Measurements from ENCODE around the gene PHLPP1.

PHLPP1 gene

GRCh38 chr18:62672600-62672999, 42.7 kb upstream of the PHLPP1 start:
- Histone ChIP-seq H3K9ac (ENCODE audit: low read length) (no peak overlapping the region), H3K27ac (ENCODE audit: low read length) (no peak overlapping the region), H3K4me1 (ENCODE audit: low read length) (no peaks in the 10 kb centered on the region), H3K79me2 (ENCODE audit: low read length) (no peaks in the 10 kb centered on the region), H2AFZ (ENCODE audit: low read length) (no peak overlapping the region), H4K20me1 (ENCODE audit: insufficient read depth, low read length) (no peaks in the 10 kb centered on the region), H3F3A (ENCODE audit: insufficient read depth, low read length) (no peaks in the 10 kb centered on the region), H3K9me3 (replicated peaks; ENCODE audit: insufficient read depth, low read length) (no peaks in the 10 kb centered on the region), H3K9me2 (replicated peaks; ENCODE audit: insufficient read depth, low read length) (no peaks in the 10 kb centered on the region), H3K27me3 (replicated peaks; ENCODE audit: insufficient read depth, low read length) (no peaks in the 10 kb centered on the region), H3K4me2 (ENCODE audit: low read depth, low read length) (no peak overlapping the region), H3K36me3 (replicated peaks; ENCODE audit: insufficient read depth, low read length) (no peaks in the 10 kb centered on the region), H3K4me3 (ENCODE audit: low read length) (no peak overlapping the region)
- DNase-seq: no peak
- TF ChIP-seq EZH2phosphoT487 (IDR thresholded peaks at IDR 0.05; ENCODE audit: low read length): no peak
- TF ChIP-seq EZH2 (optimal IDR thresholded peaks at IDR 0.05; ENCODE audit: low read depth, low read length): no peak
- TF ChIP-seq CTCF (IDR thresholded peaks at IDR 0.05; ENCODE audit: low read length): no peak

GRCh38 chr18:62678847-62679485, 36.4 kb upstream of the PHLPP1 start:
- no peak overlapping the region for H3K27ac ChIP-seq (ENCODE audit: low read length)
- no peak overlapping the region for H3K9ac ChIP-seq (ENCODE audit: low read length)
- no peaks in the 10 kb centered on the region for H3K9me2 ChIP-seq (replicated peaks; ENCODE audit: insufficient read depth, low read length)
- no peaks in the 10 kb centered on the region for H3F3A ChIP-seq (ENCODE audit: insufficient read depth, low read length)
- no peaks in the 10 kb centered on the region for H3K4me1 ChIP-seq (ENCODE audit: low read length)
- H2AFZ ChIP-seq (ENCODE audit: low read length): no peak overlapping the region
- no peaks in the 10 kb centered on the region for H3K9me3 ChIP-seq (replicated peaks; ENCODE audit: insufficient read depth, low read length)
- no peak overlapping the region for H3K4me3 ChIP-seq (ENCODE audit: low read length)
- H3K4me2 ChIP-seq (ENCODE audit: low read depth, low read length): no peak overlapping the region
- H3K79me2 ChIP-seq (ENCODE audit: low read length): no peaks in the 10 kb centered on the region
- H3K27me3 ChIP-seq (replicated peaks; ENCODE audit: insufficient read depth, low read length): no peaks in the 10 kb centered on the region
- TF ChIP-seq CTCF (IDR thresholded peaks at IDR 0.05; ENCODE audit: low read length) (no peak), EZH2 (optimal IDR thresholded peaks at IDR 0.05; ENCODE audit: low read depth, low read length) (no peak), EZH2phosphoT487 (IDR thresholded peaks at IDR 0.05; ENCODE audit: low read length) (no peak)
- no peak for DNase-seq
- no peaks in the 10 kb centered on the region for H4K20me1 ChIP-seq (ENCODE audit: insufficient read depth, low read length)
- no peaks in the 10 kb centered on the region for H3K36me3 ChIP-seq (replicated peaks; ENCODE audit: insufficient read depth, low read length)

- Histone ChIP-seq H3K9me3 (replicated peaks; ENCODE audit: insufficient read depth, low read length) (no peaks in the 10 kb centered on the region), H3F3A (ENCODE audit: insufficient read depth, low read length) (no peaks in the 10 kb centered on the region), H3K4me3 (ENCODE audit: low read length) (no peak overlapping the region), H2AFZ (ENCODE audit: low read length) (no peak overlapping the region), H3K9ac (ENCODE audit: low read length) (no peak overlapping the region), H3K27ac (ENCODE audit: low read length) (no peak overlapping the region), H3K79me2 (ENCODE audit: low read length) (no peaks in the 10 kb centered on the region), H3K36me3 (replicated peaks; ENCODE audit: insufficient read depth, low read length) (no peaks in the 10 kb centered on the region), H3K4me1 (ENCODE audit: low read length) (no peaks in the 10 kb centered on the region), H3K9me2 (replicated peaks; ENCODE audit: insufficient read depth, low read length) (no peaks in the 10 kb centered on the region), H4K20me1 (ENCODE audit: insufficient read depth, low read length) (no peaks in the 10 kb centered on the region), H3K4me2 (ENCODE audit: low read depth, low read length) (no peak overlapping the region), H3K27me3 (replicated peaks; ENCODE audit: insufficient read depth, low read length) (no peaks in the 10 kb centered on the region)
- DNase-seq: no peak
- TF ChIP-seq EZH2 (optimal IDR thresholded peaks at IDR 0.05; ENCODE audit: low read depth, low read length) (no peak), CTCF (IDR thresholded peaks at IDR 0.05; ENCODE audit: low read length) (no peak), EZH2phosphoT487 (IDR thresholded peaks at IDR 0.05; ENCODE audit: low read length) (no peak)
These were observed 33.0 kb upstream of the PHLPP1 start for GRCh38 chr18:62682371-62682770.
